ENCODE results near the gene TTYH3.
A peak's percentile ranks its signal among the peaks of the same experiment; 100 is the strongest.

TTYH3 gene

GRCh38 chr7:2616387-2617324 is 15.1 kb upstream of the TTYH3 start:
- no peak for DNase-seq (ENCODE audit: low spot score)

- no peak for DNase-seq (ENCODE audit: low spot score)
These were observed 14.4 kb upstream of the TTYH3 start for GRCh38 chr7:2617325-2617905.

- DNase-seq (ENCODE audit: low spot score), result no peak
These were observed 12.7 kb upstream of the TTYH3 start for GRCh38 chr7:2619116-2619515.

GRCh38 chr7:2621061-2621828 is 10.5 kb upstream of the TTYH3 start:
- DNase-seq (ENCODE audit: low spot score), result peak; percentile 79

- DNase-seq (ENCODE audit: low spot score), result peak; percentile 68
These were observed 9.7 kb upstream of the TTYH3 start for GRCh38 chr7:2621948-2622640.

- no peak for DNase-seq (ENCODE audit: low spot score)
These were observed 8.7 kb upstream of the TTYH3 start for GRCh38 chr7:2622869-2623697.

- no peak for DNase-seq (ENCODE audit: low spot score)
These were observed 8.1 kb upstream of the TTYH3 start for GRCh38 chr7:2623698-2624014.

- no peak for DNase-seq (ENCODE audit: low spot score)
These were observed 7.4 kb upstream of the TTYH3 start for GRCh38 chr7:2624293-2624886.

GRCh38 chr7:2626498-2627117 is 5.2 kb upstream of the TTYH3 start:
- no peak for DNase-seq (ENCODE audit: low spot score)

GRCh38 chr7:2627258-2628129 is 4.3 kb upstream of the TTYH3 start:
- no peak for DNase-seq (ENCODE audit: low spot score)

- no peak for DNase-seq (ENCODE audit: low spot score)
These were observed 3.7 kb upstream of the TTYH3 start for GRCh38 chr7:2628130-2628482.

- no peak for DNase-seq (ENCODE audit: low spot score)
These were observed 2.9 kb upstream of the TTYH3 start for GRCh38 chr7:2628891-2629290.

GRCh38 chr7:2629746-2630681 is 1.8 kb upstream of the TTYH3 start:
- no peak for DNase-seq (ENCODE audit: low spot score)

GRCh38 chr7:2632733-2633537 is 1.1 kb downstream of the TTYH3 start:
- no peak for DNase-seq (ENCODE audit: low spot score)

GRCh38 chr7:2633538-2634266 is 1.9 kb downstream of the TTYH3 start:
- DNase-seq (ENCODE audit: low spot score), result no peak

GRCh38 chr7:2634267-2635145 is 2.7 kb downstream of the TTYH3 start:
- no peak for DNase-seq (ENCODE audit: low spot score)
